ENCODE data around the gene CPE.
"Not testable (repeated sequence)": the region's sequence is repeated elsewhere in the genome, so short reads cannot be mapped to it uniquely, and the experiment has no call there.

CPE gene

DNA sequence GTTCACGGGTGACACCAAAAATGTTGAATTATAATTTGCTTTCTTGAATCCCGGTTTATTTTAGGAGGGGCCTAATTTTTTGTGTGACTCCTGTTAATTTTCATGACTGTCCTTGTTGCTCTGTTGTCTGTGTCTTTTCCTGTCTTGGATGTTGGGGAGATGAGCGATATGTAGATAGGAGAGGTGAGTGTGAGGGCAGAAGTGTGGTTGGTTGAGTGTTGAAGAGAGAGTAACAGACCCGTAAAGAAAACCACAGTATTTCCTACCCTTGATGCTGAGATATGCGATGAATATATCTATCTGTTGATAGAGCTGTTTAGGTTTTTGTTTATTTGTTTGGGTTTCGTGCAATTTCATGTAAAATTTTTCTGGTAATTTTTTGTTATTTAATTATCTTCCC is 70.5 kb downstream of the CPE start:
- Histone ChIP-seq H3K4me2 (ENCODE audit: low read length) (no peak overlapping the region), H3K27ac (ENCODE audit: low read depth, low read length) (no peak overlapping the region), H3K4me3 (ENCODE audit: low read length) (no peak overlapping the region), H3K9me2 (replicated peaks; ENCODE audit: control insufficient read depth, low read length) (no peaks in the 10 kb centered on the region), H3K27me3 (ENCODE audit: control insufficient read depth, low read length) (no peaks in the 10 kb centered on the region; the same call in 1 of the 2 replicates), H3K36me3 (ENCODE audit: control insufficient read depth, low read length) (no peaks in the 10 kb centered on the region), H3K4me1 (ENCODE audit: control insufficient read depth, low read length) (no peaks in the 10 kb centered on the region), H3K9me3 (ENCODE audit: control insufficient read depth, insufficient read depth, low read length) (no peaks in the 10 kb centered on the region), H4K20me1 (ENCODE audit: control insufficient read depth, insufficient read depth, low read depth, low read length) (no peaks in the 10 kb centered on the region), H3K79me2 (ENCODE audit: control insufficient read depth, low read length) (no peaks in the 10 kb centered on the region), H3F3A (ENCODE audit: control insufficient read depth, insufficient read depth) (no peaks in the 10 kb centered on the region)
- TF ChIP-seq, protein P1, sequence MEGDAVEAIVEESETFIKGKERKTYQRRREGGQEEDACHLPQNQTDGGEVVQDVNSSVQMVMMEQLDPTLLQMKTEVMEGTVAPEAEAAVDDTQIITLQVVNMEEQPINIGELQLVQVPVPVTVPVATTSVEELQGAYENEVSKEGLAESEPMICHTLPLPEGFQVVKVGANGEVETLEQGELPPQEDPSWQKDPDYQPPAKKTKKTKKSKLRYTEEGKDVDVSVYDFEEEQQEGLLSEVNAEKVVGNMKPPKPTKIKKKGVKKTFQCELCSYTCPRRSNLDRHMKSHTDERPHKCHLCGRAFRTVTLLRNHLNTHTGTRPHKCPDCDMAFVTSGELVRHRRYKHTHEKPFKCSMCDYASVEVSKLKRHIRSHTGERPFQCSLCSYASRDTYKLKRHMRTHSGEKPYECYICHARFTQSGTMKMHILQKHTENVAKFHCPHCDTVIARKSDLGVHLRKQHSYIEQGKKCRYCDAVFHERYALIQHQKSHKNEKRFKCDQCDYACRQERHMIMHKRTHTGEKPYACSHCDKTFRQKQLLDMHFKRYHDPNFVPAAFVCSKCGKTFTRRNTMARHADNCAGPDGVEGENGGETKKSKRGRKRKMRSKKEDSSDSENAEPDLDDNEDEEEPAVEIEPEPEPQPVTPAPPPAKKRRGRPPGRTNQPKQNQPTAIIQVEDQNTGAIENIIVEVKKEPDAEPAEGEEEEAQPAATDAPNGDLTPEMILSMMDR (IDR thresholded peaks at IDR 0.05; ENCODE audit: low read depth, low read length, poor library complexity, severe bottlenecking) = no peak
- no peak for TF ChIP-seq EZH2phosphoT487 (IDR thresholded peaks at IDR 0.05; ENCODE audit: borderline replicate concordance, low read length)

DNA sequence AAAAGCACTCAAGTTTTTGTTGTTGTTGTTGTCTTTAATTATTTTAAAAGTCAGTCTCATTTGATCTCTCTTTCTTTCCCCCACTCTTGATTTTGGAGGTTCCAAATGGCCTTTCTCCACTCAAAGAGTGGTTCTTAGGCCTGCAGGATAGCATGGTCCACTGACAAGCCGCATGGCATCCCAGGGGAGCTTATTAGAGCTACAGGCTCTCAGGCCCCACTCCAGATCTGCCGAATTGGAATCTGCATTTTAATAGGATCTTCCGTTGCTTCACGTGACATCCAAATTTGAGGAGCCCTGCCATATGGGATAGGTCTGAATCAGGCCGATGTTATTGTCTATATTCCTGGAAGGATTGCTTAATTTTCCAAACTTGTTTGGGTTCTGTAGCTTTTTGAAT is 72.1 kb downstream of the CPE start:
- H3K9me3 ChIP-seq (ENCODE audit: control insufficient read depth, insufficient read depth, low read length) = no peaks in the 10 kb centered on the region
- no peaks in the 10 kb centered on the region for H3F3A ChIP-seq (ENCODE audit: control insufficient read depth, insufficient read depth)
- no peaks in the 10 kb centered on the region for H3K4me1 ChIP-seq (ENCODE audit: control insufficient read depth, low read length)
- H3K4me3 ChIP-seq (ENCODE audit: low read length) = no peak overlapping the region
- H4K20me1 ChIP-seq (ENCODE audit: control insufficient read depth, insufficient read depth, low read depth, low read length) = no peaks in the 10 kb centered on the region
- no peaks in the 10 kb centered on the region for H3K79me2 ChIP-seq (ENCODE audit: control insufficient read depth, low read length)
- H3K27me3 ChIP-seq (ENCODE audit: control insufficient read depth, low read length) = peaks cover 5% of the 10 kb centered on the region; the same call in 1 of the 2 replicates
- TF ChIP-seq, protein P1 (IDR thresholded peaks at IDR 0.05; ENCODE audit: low read depth, low read length, poor library complexity, severe bottlenecking) = no peak
- no peak for TF ChIP-seq EZH2phosphoT487 (IDR thresholded peaks at IDR 0.05; ENCODE audit: borderline replicate concordance, low read length)
- no peak overlapping the region for H3K27ac ChIP-seq (ENCODE audit: low read depth, low read length)
- H3K9me2 ChIP-seq (replicated peaks; ENCODE audit: control insufficient read depth, low read length) = no peaks in the 10 kb centered on the region
- H3K4me2 ChIP-seq (ENCODE audit: low read length) = no peak overlapping the region
- no peaks in the 10 kb centered on the region for H3K36me3 ChIP-seq (ENCODE audit: control insufficient read depth, low read length)

DNA sequence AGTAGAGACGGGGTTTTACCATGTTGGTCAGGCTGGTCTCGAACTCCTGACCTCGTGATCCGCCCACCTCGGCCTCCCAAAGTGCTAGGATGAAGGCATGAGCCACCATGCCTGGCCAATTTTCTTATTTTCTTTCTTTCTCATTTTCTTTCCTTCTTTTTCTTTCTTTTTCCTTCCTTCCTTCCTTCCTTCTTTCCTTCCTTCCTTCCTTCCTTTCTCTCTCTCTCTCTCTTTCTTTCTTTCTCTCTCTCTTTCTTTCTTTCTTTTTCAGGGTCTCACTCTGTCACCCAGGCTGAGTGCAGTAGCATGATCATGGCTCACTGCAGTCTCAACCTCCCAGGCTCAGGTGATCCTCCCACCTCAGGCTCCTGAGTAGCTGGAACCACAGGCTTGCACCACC is 74.3 kb downstream of the CPE start:
- not testable (repeated sequence) for H3K4me2 ChIP-seq (ENCODE audit: low read length); H3K9me2 ChIP-seq (replicated peaks; ENCODE audit: control insufficient read depth, low read length)

DNA sequence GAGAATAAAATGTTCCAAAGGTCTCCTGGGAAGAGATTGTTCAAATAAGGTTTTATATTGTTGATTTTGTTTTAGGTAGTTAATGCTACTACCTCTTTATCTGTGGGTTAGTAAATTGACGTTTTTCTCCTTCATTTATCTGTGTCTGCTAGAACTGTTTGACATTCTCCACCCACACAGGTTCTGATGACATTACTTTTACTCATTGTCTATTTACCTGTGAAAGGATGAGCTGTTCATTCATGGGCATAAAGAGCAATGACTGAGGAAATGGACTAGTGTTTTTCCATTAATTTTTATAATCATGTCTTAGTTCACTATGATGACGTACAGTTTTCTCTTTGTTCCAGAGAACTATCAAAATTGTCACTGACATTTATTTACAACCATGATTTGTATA is 75.6 kb downstream of the CPE start:
- H3K4me2 ChIP-seq (ENCODE audit: low read length) = no peak overlapping the region
- peaks cover 10% of the 10 kb centered on the region; the same call in 1 of the 2 replicates for H3K27me3 ChIP-seq (ENCODE audit: control insufficient read depth, low read length)
- H3K79me2 ChIP-seq (ENCODE audit: control insufficient read depth, low read length) = no peaks in the 10 kb centered on the region
- no peaks in the 10 kb centered on the region for H3F3A ChIP-seq (ENCODE audit: control insufficient read depth, insufficient read depth)
- H3K36me3 ChIP-seq (ENCODE audit: control insufficient read depth, low read length) = no peaks in the 10 kb centered on the region
- H3K9me3 ChIP-seq (ENCODE audit: control insufficient read depth, insufficient read depth, low read length) = no peaks in the 10 kb centered on the region
- H3K9me2 ChIP-seq (replicated peaks; ENCODE audit: control insufficient read depth, low read length) = no peaks in the 10 kb centered on the region
- no peak overlapping the region for H3K27ac ChIP-seq (ENCODE audit: low read depth, low read length)
- no peak for TF ChIP-seq EZH2phosphoT487 (IDR thresholded peaks at IDR 0.05; ENCODE audit: borderline replicate concordance, low read length)
- TF ChIP-seq, protein P1 (IDR thresholded peaks at IDR 0.05; ENCODE audit: low read depth, low read length, poor library complexity, severe bottlenecking) = no peak
- no peak overlapping the region for H3K4me3 ChIP-seq (ENCODE audit: low read length)
- H3K4me1 ChIP-seq (ENCODE audit: control insufficient read depth, low read length) = no peaks in the 10 kb centered on the region
- no peaks in the 10 kb centered on the region for H4K20me1 ChIP-seq (ENCODE audit: control insufficient read depth, insufficient read depth, low read depth, low read length)

More for the DNA sequence above, 74.3 kb downstream of the CPE start:
- H4K20me1 ChIP-seq (ENCODE audit: control insufficient read depth, insufficient read depth, low read depth, low read length); H3K27me3 ChIP-seq (ENCODE audit: control insufficient read depth, low read length); H3K36me3 ChIP-seq (ENCODE audit: control insufficient read depth, low read length); H3K4me1 ChIP-seq (ENCODE audit: control insufficient read depth, low read length); H3K4me3 ChIP-seq (ENCODE audit: low read length); H3K9me3 ChIP-seq (ENCODE audit: control insufficient read depth, insufficient read depth, low read length); H3K79me2 ChIP-seq (ENCODE audit: control insufficient read depth, low read length); H3K27ac ChIP-seq (ENCODE audit: low read depth, low read length); H3F3A ChIP-seq (ENCODE audit: control insufficient read depth, insufficient read depth): not testable (repeated sequence)
